ENCODE data around the gene MED12L. TPM values are rescaled to one million over a fixed set of nuclear protein-coding genes. Genes with fewer than 3 reads are reported as not detected.

Gene MED12L
- total RNA-seq, 1 donor from 2014 or later: 1.4 TPM

DNA sequence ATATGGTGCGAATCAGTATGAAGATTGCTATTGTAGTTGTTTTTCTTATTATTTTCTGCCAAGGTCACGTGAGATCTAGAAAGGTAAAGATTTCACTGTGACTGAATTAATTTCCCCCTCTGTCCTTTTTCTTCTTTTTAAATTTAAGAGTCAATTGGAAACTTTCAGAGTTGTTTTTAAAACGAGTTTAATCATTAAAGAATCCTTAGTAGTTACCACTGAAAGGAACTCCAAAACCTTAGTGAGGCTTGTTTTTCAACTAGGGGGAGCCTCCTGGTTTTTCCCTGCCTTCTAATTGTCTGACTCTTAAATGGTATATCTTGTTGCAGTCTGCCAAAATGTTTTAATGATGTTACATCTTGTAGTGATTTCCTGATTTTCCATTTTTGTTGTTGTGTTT, 281.5 kb downstream of the MED12L start:
- no peaks in the 10 kb centered on the region for H3K9me3 Mint-ChIP-seq (ENCODE audit: unreplicated experiment)
- H3K4me1 Mint-ChIP-seq (ENCODE audit: unreplicated experiment): peaks cover 13% of the 10 kb centered on the region
- H3K4me3 Mint-ChIP-seq (ENCODE audit: unreplicated experiment): no peak overlapping the region
- TF ChIP-seq, protein P1, sequence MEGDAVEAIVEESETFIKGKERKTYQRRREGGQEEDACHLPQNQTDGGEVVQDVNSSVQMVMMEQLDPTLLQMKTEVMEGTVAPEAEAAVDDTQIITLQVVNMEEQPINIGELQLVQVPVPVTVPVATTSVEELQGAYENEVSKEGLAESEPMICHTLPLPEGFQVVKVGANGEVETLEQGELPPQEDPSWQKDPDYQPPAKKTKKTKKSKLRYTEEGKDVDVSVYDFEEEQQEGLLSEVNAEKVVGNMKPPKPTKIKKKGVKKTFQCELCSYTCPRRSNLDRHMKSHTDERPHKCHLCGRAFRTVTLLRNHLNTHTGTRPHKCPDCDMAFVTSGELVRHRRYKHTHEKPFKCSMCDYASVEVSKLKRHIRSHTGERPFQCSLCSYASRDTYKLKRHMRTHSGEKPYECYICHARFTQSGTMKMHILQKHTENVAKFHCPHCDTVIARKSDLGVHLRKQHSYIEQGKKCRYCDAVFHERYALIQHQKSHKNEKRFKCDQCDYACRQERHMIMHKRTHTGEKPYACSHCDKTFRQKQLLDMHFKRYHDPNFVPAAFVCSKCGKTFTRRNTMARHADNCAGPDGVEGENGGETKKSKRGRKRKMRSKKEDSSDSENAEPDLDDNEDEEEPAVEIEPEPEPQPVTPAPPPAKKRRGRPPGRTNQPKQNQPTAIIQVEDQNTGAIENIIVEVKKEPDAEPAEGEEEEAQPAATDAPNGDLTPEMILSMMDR (IDR thresholded peaks at IDR 0.05): no peak
- H3K27ac Mint-ChIP-seq (ENCODE audit: unreplicated experiment): no peak overlapping the region
- no peaks in the 10 kb centered on the region for H3K36me3 Mint-ChIP-seq (ENCODE audit: unreplicated experiment)
- DNase-seq (ENCODE audit: extremely low spot score, unreplicated experiment): no peak
- H3K27me3 Mint-ChIP-seq (ENCODE audit: unreplicated experiment): no peaks in the 10 kb centered on the region

DNA sequence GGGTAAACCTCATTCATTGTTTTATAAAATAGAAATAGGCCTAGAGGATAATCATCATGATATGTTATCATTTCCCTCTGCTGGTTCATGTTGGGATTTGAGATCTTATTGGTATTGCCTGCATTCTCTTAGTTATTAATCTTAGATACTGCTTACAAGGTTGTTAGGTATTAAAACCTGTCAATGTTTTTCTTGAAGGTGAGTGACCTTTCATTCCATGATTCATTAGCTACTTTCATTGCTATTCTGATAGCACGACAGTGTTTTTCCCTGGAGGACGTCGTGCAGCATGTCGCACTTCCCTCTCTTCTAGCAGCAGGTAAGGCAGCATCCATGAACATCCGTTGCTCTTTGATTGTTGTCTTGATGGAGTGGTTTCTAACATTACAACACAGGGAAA, 282.0 kb downstream of the MED12L start:
- no peaks in the 10 kb centered on the region for H3K27me3 Mint-ChIP-seq (ENCODE audit: unreplicated experiment)
- DNase-seq (ENCODE audit: extremely low spot score, unreplicated experiment): no peak
- peaks cover 8% of the 10 kb centered on the region for H3K4me1 Mint-ChIP-seq (ENCODE audit: unreplicated experiment)
- H3K4me3 Mint-ChIP-seq (ENCODE audit: unreplicated experiment): no peak overlapping the region
- TF ChIP-seq, protein P1 (IDR thresholded peaks at IDR 0.05): no peak
- no peak overlapping the region for H3K27ac Mint-ChIP-seq (ENCODE audit: unreplicated experiment)
- H3K36me3 Mint-ChIP-seq (ENCODE audit: unreplicated experiment): no peaks in the 10 kb centered on the region
- H3K9me3 Mint-ChIP-seq (ENCODE audit: unreplicated experiment): no peaks in the 10 kb centered on the region

DNA sequence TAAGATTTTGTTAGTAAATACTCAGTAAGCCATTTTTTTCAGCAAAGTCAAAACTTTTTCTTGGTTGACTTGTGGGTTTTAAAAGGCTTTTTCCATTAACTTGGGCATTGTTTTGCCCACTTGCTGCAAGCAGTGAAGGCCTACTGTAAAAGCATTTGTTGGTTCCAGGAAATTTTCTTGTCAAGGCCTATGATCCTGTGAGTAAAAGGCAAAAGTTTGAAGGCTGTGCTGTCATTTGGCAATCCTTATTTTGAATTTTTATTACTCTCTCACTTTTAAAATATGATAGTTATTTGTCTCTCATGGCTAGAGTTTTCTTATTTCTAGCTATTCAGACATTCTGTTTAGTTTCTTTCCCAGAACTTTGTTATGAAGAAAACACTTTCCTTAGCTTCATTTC, 286.1 kb downstream of the MED12L start:
- TF ChIP-seq, protein P1 (IDR thresholded peaks at IDR 0.05): no peak
- Mint-ChIP-seq H3K27ac (ENCODE audit: unreplicated experiment) (no peak overlapping the region), H3K4me1 (ENCODE audit: unreplicated experiment) (peaks cover 6% of the 10 kb centered on the region), H3K27me3 (ENCODE audit: unreplicated experiment) (no peaks in the 10 kb centered on the region), H3K9me3 (ENCODE audit: unreplicated experiment) (no peaks in the 10 kb centered on the region), H3K4me3 (ENCODE audit: unreplicated experiment) (no peak overlapping the region), H3K36me3 (ENCODE audit: unreplicated experiment) (no peaks in the 10 kb centered on the region)
- DNase-seq (ENCODE audit: extremely low spot score, unreplicated experiment): no peak

DNA sequence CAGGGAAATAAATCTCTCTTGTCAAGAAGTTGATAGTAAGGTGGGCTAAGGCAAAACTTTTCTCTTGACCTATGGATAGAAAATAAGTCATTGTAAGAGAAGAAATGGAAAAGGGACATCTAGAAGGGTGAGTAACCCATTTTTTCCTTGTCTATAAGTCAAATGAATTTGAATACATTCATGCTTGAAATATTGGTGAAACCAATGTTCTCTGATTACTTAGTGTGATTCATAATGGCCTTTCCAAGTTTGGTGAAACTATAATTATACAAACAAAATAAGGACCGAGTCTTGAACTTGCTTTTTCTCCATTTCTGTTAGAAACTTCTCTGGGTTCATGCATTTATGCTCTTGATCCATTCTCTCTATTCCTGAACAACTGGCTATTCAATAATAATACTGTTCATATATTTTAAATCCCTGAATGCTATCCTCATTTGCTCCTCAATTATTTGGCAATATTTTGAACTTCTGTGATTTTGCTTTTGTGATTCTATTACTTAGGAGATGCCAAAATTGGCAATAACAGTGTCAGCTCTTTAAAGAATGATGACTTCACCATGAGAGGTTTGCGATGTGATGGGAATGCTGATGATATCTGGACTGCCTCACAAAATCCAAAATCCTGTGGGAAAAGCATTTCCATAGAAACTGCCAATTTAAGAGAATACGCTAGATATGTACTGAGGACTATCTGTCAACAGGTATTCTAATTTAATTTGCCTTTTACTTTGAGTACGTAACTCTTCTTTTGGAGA, 286.8 kb downstream of the MED12L start:
- Mint-ChIP-seq H3K9me3 (ENCODE audit: unreplicated experiment) (no peaks in the 10 kb centered on the region), H3K4me1 (ENCODE audit: unreplicated experiment) (peaks cover 6% of the 10 kb centered on the region), H3K27me3 (ENCODE audit: unreplicated experiment) (no peaks in the 10 kb centered on the region), H3K36me3 (ENCODE audit: unreplicated experiment) (no peaks in the 10 kb centered on the region), H3K4me3 (ENCODE audit: unreplicated experiment) (no peak overlapping the region), H3K27ac (ENCODE audit: unreplicated experiment) (no peak overlapping the region)
- TF ChIP-seq, protein P1 (IDR thresholded peaks at IDR 0.05): no peak
- DNase-seq (ENCODE audit: extremely low spot score, unreplicated experiment): no peak

DNA sequence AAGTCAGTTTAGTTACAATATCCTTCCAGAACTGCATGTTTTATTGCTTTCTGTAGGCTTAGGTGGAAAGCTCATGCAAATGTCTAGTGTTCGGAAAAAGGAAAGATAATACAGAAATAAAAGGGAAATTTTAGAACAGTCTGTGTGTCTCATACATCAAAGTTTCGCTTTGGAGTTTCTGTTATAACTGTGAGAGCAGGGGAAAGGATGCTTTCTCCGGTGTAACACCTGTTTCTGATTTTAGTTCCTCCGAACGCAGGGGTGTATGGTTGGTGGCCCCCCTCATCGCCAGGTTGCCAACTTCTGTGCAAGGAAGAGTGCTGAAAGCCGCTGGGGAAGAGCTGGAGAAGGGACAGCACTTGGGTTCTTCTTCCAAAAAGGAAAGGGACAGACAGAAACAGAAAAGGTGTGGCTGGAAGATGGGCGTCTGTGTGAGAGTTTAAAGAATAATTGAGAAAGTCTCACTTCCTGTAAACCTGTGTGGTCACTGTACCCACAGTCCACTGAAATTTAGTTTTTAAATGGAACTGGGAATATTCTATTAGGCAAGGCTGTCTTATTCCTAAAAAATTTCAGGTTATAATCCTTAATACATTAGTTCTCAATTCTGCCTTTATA, 292.4 kb downstream of the MED12L start:
- no peak for DNase-seq (ENCODE audit: extremely low spot score, unreplicated experiment)
- H3K9me3 Mint-ChIP-seq (ENCODE audit: unreplicated experiment): no peaks in the 10 kb centered on the region
- H3K4me1 Mint-ChIP-seq (ENCODE audit: unreplicated experiment): peaks cover 6% of the 10 kb centered on the region
- TF ChIP-seq, protein P1 (IDR thresholded peaks at IDR 0.05): no peak
- H3K27me3 Mint-ChIP-seq (ENCODE audit: unreplicated experiment): no peaks in the 10 kb centered on the region
- no peak overlapping the region for H3K4me3 Mint-ChIP-seq (ENCODE audit: unreplicated experiment)
- no peaks in the 10 kb centered on the region for H3K36me3 Mint-ChIP-seq (ENCODE audit: unreplicated experiment)
- no peak overlapping the region for H3K27ac Mint-ChIP-seq (ENCODE audit: unreplicated experiment)
